Erythroblast (primary cell): ENCODE data around the gene COPS3.

ENCODE experiments used
- GATA1 ChIP-seq: IDR thresholded peaks from 2 replicates; pipeline ENCODE4 v1.6.1; 2011; ENCODE audit warnings: low read depth, mild to moderate bottlenecking, control low read depth, low read length, moderate library complexity
- POLR2A ChIP-seq: IDR thresholded peaks from 2 replicates; pipeline ENCODE4 v1.6.1; 2011; ENCODE audit warnings: mild to moderate bottlenecking, low read length

DNA sequence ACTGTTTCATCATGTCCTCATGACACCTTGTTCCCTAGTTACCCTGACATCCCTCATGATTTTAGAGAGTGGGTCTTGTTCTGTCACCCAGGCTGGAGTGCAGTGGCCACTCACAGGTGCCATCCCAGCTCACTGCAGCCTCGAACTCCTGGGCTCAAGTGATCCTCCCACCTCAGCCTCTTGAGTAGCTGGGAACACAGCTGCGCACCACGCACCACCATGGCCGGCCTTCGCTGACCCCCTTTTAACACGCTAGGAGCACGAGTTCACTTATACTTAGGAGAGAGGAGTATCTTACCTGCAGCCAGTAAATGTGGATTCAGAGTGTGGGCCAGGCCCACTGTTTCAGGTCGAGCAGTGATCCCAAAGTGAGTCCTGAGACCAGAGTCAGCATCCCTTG lies 43.6 kb upstream of the COPS3 start:
- TF ChIP-seq POLR2A: no peak
- TF ChIP-seq GATA1: no peak
